ENCODE data around the gene EFHC2. TPM values are rescaled to one million over a fixed set of nuclear protein-coding genes. Genes with fewer than 3 reads are reported as not detected.

EFHC2 gene
- total RNA-seq, 1 experiment from 2014 or later, result not detected

DNA sequence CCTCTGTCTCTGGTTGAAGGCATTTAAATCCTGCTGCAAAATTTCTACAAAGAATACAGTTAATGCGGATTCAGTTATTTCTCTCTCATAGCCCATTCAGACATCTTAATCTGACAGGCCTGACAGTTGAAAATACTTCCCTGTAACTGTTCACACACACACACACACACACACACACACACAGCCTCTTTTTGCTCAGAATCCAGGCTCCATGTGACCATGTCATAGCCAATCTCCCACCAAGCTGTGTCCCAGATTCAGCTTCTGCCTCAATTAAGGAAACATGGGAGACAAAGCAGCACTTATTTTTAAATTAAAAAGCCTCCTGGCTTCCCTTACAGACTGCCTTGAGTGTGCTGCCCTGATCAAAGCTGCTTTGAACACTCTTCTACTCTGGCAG lies 49.3 kb upstream of the EFHC2 start:
- intact Hi-C loops (cut with micrococcal nuclease), result no loop called here
- Histone ChIP-seq H3K9ac (ENCODE audit: low read length) (no peak overlapping the region), H3K36me3 (ENCODE audit: control insufficient read depth in 1 of 2, insufficient read depth in 2 of 2, low read length in 2 of 2) (no peaks in the 10 kb centered on the region), H3K27ac (ENCODE audit: low read depth, low read length) (no peak overlapping the region), H3K4me1 (ENCODE audit: control insufficient read depth in 1 of 2, insufficient read depth in 2 of 2, low read length in 2 of 2) (no peaks in the 10 kb centered on the region), H3K9me2 (ENCODE audit: insufficient read depth) (no peaks in the 10 kb centered on the region), H3K9me3 (ENCODE audit: control insufficient read depth in 1 of 2, insufficient read depth in 1 of 2, low read depth in 1 of 2, low read length in 2 of 2) (no peaks in the 10 kb centered on the region), H3K4me3 (replicated peaks in 1 of 2; ENCODE audit: low read depth in 1 of 2, low read length in 2 of 2) (no peak overlapping the region), H4K20me1 (ENCODE audit: insufficient read depth) (no peaks in the 10 kb centered on the region), H3K4me2 (ENCODE audit: low read length) (no peak overlapping the region), H3K27me3 (ENCODE audit: insufficient read depth, low read length) (no peaks in the 10 kb centered on the region), H3K79me2 (ENCODE audit: insufficient read depth, low read length) (no peaks in the 10 kb centered on the region), H2AFZ (ENCODE audit: low read depth, low read length, poor library complexity, severe bottlenecking) (no peak overlapping the region)
- ChIA-PET POLR2A (no interaction called here), CTCF (no interaction called here), RAD21 (ENCODE audit: low non-redundant PET in 1 of 2, low total read pairs in 2 of 2, uncharacterized antibody in 2 of 2, unreplicated experiment in 2 of 2) (no interaction called here)
- BruUV-seq (replicated peaks), result no TSS peak
- ATAC-seq (no peak), DNase-seq (ENCODE audit: low read depth, low spot score) (no peak)
- TF ChIP-seq ZFX (IDR thresholded peaks at IDR 0.05), result no peak
- TF ChIP-seq SP1 (IDR thresholded peaks at IDR 0.05; ENCODE audit: low read depth), result no peak
- no peak for TF ChIP-seq POLR2AphosphoS5 (IDR thresholded peaks at IDR 0.05; ENCODE audit: low read depth, low read length)
- TF ChIP-seq YY1 (IDR thresholded peaks at IDR 0.05; ENCODE audit: extremely low read depth, insufficient replicate concordance, low read depth, low read length), result no peak
- TF ChIP-seq RAD21 (IDR thresholded peaks at IDR 0.05; ENCODE audit: low read depth), result no peak
- TF ChIP-seq, protein P1, sequence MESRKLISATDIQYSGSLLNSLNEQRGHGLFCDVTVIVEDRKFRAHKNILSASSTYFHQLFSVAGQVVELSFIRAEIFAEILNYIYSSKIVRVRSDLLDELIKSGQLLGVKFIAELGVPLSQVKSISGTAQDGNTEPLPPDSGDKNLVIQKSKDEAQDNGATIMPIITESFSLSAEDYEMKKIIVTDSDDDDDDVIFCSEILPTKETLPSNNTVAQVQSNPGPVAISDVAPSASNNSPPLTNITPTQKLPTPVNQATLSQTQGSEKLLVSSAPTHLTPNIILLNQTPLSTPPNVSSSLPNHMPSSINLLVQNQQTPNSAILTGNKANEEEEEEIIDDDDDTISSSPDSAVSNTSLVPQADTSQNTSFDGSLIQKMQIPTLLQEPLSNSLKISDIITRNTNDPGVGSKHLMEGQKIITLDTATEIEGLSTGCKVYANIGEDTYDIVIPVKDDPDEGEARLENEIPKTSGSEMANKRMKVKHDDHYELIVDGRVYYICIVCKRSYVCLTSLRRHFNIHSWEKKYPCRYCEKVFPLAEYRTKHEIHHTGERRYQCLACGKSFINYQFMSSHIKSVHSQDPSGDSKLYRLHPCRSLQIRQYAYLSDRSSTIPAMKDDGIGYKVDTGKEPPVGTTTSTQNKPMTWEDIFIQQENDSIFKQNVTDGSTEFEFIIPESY (IDR thresholded peaks at IDR 0.05; ENCODE audit: extremely low read depth, insufficient replicate concordance, low read length), result no peak

DNA sequence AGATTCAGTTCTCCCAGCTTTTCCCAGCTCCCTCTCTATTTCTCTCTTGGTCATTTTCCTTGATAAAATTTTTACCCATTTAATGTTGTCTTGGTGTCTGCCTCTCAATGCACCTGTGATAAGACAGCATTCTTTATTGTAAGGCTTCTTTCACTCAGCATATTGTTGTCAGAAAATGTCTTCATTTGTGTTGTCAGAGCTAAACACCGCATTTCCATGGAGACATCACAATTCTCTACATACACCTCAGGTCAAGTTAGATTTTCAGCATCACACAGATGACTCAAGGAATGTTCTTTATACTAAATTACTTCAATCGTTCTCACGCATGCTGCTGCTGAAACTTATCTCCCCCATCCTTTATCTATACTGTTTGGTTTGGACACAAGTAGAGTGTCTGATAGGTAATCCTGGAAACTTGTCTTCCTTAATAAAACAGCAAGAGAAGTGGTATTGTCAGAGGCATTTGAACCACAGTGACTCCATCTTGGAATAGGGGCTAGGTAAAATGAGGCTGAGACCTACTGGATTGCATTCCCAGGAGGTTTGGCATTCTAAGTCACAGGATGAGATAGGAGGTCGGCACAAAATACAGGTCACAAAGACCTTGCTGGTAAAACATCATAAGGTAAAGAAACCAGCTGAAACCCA lies 41.3 kb upstream of the EFHC2 start:
- Histone ChIP-seq H3K27ac (ENCODE audit: low read depth, low read length) (no peak overlapping the region), H3K79me2 (ENCODE audit: insufficient read depth, low read length) (no peaks in the 10 kb centered on the region), H3K9me2 (ENCODE audit: insufficient read depth) (no peaks in the 10 kb centered on the region), H3K4me3 (replicated peaks in 1 of 2; ENCODE audit: low read depth in 1 of 2, low read length in 2 of 2) (no peak overlapping the region), H4K20me1 (ENCODE audit: insufficient read depth) (no peaks in the 10 kb centered on the region), H3K9ac (ENCODE audit: low read length) (no peak overlapping the region), H3K9me3 (ENCODE audit: control insufficient read depth in 1 of 2, insufficient read depth in 1 of 2, low read depth in 1 of 2, low read length in 2 of 2) (no peaks in the 10 kb centered on the region), H3K4me1 (ENCODE audit: control insufficient read depth in 1 of 2, insufficient read depth in 2 of 2, low read length in 2 of 2) (no peaks in the 10 kb centered on the region), H3K36me3 (ENCODE audit: control insufficient read depth in 1 of 2, insufficient read depth in 2 of 2, low read length in 2 of 2) (no peaks in the 10 kb centered on the region), H3K4me2 (ENCODE audit: low read length) (no peak overlapping the region), H3K27me3 (ENCODE audit: insufficient read depth, low read length) (no peaks in the 10 kb centered on the region), H2AFZ (ENCODE audit: low read depth, low read length, poor library complexity, severe bottlenecking) (no peak overlapping the region)
- intact Hi-C loops (cut with micrococcal nuclease), result no loop called here
- ChIA-PET CTCF (no interaction called here), POLR2A (no interaction called here), RAD21 (ENCODE audit: low non-redundant PET in 1 of 2, low total read pairs in 2 of 2, uncharacterized antibody in 2 of 2, unreplicated experiment in 2 of 2) (no interaction called here)
- ATAC-seq (no peak), DNase-seq (ENCODE audit: low read depth, low spot score) (no peak)
- TF ChIP-seq RAD21 (IDR thresholded peaks at IDR 0.05; ENCODE audit: low read depth) (no peak), POLR2A (IDR thresholded peaks at IDR 0.05; ENCODE audit: borderline replicate concordance, extremely low read depth, insufficient read depth, insufficient read length) (no peak), EZH2phosphoT487 (IDR thresholded peaks at IDR 0.05; ENCODE audit: borderline replicate concordance) (no peak), YY1 (IDR thresholded peaks at IDR 0.05; ENCODE audit: extremely low read depth, insufficient replicate concordance, low read depth, low read length) (no peak), SRF (IDR thresholded peaks at IDR 0.05; ENCODE audit: low read depth) (no peak), FOSL1 (IDR thresholded peaks at IDR 0.05; ENCODE audit: low read depth) (no peak)
- TF ChIP-seq, protein P2, sequence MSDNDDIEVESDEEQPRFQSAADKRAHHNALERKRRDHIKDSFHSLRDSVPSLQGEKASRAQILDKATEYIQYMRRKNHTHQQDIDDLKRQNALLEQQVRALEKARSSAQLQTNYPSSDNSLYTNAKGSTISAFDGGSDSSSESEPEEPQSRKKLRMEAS (IDR thresholded peaks at IDR 0.05), result no peak
- BruUV-seq (replicated peaks), result no TSS peak
